ENCODE data around the gene CYP1A1.

The CYP1A1 gene

GRCh38 chr15:74683758-74684157, 41.6 kb downstream of the CYP1A1 start:
- no peak for DNase-seq

- DNase-seq: no peak
Observed at GRCh38 chr15:74682954-74683353, 42.4 kb downstream of the CYP1A1 start.

GRCh38 chr15:74680456-74680855, 44.9 kb downstream of the CYP1A1 start:
- DNase-seq: no peak

GRCh38 chr15:74676801-74677200, 48.5 kb downstream of the CYP1A1 start:
- no peak for DNase-seq

- no peak for DNase-seq
Observed at GRCh38 chr15:74674161-74674560, 51.2 kb downstream of the CYP1A1 start.

GRCh38 chr15:74669627-74670026, 55.7 kb downstream of the CYP1A1 start:
- no peak for DNase-seq
